WI38 (cell line): ENCODE results near the gene TRERF1.

Source experiments
- H3K4me3 ChIP-seq: 2 replicates; pipeline ENCODE4 v1.5.1; 2011; ENCODE audit warnings: low read depth, mild to moderate bottlenecking, control low read depth, low read length
- TF ChIP-seq, protein P1 (sequence below): IDR thresholded peaks from 2 replicates; pipeline ENCODE4 v1.5.1; 2012; ENCODE audit warnings: low read depth, mild to moderate bottlenecking, control low read depth, low read length

Gene TRERF1

DNA sequence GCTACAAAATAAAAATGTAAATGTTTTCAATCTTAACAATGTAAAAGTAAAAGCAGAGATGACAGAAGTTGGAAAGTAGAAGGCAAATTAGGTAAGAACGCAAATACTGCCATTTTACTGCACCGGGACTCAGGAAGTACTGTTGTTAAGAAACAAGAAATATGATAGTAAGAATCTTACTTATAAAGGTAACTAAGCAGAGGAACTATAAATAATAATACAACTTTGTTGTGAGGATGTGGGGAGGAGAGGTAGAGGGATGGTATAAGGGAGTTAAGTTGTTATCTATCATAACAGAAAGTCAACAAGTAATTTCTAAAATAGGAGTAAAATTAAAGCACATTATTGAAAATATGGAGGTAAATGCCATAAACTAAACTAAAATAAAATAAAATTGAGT is 129.8 kb downstream of the TRERF1 start:
- no peak overlapping the region for H3K4me3 ChIP-seq
- TF ChIP-seq, protein P1, sequence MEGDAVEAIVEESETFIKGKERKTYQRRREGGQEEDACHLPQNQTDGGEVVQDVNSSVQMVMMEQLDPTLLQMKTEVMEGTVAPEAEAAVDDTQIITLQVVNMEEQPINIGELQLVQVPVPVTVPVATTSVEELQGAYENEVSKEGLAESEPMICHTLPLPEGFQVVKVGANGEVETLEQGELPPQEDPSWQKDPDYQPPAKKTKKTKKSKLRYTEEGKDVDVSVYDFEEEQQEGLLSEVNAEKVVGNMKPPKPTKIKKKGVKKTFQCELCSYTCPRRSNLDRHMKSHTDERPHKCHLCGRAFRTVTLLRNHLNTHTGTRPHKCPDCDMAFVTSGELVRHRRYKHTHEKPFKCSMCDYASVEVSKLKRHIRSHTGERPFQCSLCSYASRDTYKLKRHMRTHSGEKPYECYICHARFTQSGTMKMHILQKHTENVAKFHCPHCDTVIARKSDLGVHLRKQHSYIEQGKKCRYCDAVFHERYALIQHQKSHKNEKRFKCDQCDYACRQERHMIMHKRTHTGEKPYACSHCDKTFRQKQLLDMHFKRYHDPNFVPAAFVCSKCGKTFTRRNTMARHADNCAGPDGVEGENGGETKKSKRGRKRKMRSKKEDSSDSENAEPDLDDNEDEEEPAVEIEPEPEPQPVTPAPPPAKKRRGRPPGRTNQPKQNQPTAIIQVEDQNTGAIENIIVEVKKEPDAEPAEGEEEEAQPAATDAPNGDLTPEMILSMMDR: no peak

DNA sequence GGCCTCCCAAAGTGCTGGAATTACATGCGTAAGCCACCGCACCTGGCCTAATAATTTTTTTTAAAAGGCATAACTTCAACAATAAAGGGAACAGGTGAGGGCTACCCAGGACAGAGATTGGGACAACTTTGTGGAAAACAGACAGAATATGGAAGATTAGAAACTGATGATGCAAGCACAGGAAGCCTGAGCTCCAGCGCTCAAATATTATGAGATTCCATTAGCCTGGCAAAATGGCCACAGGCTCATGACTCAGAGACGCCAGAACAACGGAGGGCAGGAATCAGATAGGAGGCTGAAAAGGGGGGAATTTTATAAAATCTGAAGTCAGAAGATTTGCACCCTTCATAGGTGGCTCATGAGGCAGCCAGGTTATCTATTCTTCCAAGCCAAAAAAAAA is 131.0 kb downstream of the TRERF1 start:
- TF ChIP-seq, protein P1: no peak
- no peak overlapping the region for H3K4me3 ChIP-seq

GRCh38 chr6:42318480-42318879 is 133.2 kb downstream of the TRERF1 start:
- TF ChIP-seq, protein P1: no peak
- H3K4me3 ChIP-seq: no peak overlapping the region

GRCh38 chr6:42316981-42317380 is 134.7 kb downstream of the TRERF1 start:
- TF ChIP-seq, protein P1: no peak
- H3K4me3 ChIP-seq: no peak overlapping the region

GRCh38 chr6:42315991-42316970 is 135.4 kb downstream of the TRERF1 start:
- peak overlapping the region; percentile 24; the same call in 1 of the 2 replicates for H3K4me3 ChIP-seq
- TF ChIP-seq, protein P1: no peak

DNA sequence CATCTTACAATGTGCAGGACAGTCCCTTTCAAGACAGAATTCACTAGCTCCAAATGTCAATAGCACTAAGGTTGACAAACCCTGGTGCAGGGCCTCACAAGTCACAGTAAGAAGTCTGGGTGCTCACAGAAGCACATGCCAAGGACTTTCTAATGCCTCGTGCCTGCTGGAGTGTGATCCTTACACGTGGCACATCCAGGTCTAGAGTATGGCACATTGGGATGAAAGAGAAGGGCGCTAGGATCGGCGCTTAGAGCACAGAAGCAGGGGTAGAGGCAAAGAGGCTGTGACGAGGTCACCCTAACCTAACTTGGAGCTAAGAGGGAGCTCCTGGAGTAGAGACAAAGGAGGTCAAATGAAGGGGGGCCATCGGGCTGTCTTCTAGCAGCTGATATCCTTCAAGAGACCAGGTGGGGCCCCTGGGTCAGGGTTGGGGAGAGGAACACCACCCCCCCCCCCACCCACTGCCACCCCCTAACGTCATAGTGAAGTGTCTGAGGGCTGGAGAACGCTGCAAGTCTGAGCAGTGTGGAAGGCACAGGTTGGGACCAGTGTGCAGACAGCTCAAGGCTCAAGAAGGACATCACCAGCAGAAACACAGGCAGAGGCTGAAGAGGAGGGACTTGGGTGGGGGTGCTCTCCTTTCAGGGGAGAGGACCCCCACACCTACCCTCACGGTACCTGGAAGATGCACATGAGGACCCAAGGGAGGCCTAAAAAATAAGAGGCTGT is 136.3 kb downstream of the TRERF1 start:
- TF ChIP-seq, protein P1: no peak
- 0 out of 2 replicates have a peak overlapping the region, but pooled peaks have one; percentile 3 for H3K4me3 ChIP-seq
